ENCODE data around the gene AQP5. TPM values are rescaled to one million over a fixed set of nuclear protein-coding genes. Genes with fewer than 3 reads are reported as not detected.

AQP5 gene
- total RNA-seq, 2 experiments from 2014 or later = not detected

DNA sequence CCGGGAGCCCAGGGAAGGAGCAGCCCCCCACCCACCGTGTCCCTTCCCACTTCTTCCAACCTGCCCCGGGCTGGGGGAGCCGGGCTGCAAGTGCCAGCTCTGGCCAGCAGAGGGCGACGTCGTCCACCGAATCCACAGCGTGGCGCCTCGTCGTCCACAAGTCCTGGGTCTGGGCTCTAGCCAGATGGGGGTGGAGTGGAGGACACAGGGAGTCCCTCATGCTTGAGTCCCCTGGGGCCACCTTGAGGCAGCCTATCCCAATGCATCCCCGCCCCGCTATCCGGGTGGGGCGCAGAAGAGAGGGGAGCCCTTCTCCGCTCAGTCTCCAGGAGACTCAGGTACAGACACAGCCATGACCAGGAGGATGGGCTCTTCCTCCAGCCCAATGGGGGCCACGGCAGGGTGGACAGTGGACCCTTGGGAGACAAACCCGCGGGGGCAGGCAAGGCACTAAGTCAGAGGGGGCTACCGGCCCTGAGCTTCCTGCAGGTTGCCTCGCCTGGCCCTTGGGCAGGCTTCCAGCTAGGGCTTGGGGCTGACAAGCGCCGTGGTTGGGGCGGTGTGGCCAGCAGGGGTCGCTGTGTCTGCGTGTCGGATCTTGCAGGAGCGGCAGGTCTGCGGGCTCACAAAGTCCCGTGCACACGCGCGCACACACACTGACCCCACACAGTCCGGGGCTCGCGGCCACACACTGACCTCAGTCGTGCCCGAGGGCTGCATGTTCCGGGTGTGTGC, 5.5 kb downstream of the AQP5 start:
- peak overlapping the region; percentile 94 for H3K4me2 ChIP-seq (ENCODE audit: low read length)
- TF ChIP-seq, protein P1, sequence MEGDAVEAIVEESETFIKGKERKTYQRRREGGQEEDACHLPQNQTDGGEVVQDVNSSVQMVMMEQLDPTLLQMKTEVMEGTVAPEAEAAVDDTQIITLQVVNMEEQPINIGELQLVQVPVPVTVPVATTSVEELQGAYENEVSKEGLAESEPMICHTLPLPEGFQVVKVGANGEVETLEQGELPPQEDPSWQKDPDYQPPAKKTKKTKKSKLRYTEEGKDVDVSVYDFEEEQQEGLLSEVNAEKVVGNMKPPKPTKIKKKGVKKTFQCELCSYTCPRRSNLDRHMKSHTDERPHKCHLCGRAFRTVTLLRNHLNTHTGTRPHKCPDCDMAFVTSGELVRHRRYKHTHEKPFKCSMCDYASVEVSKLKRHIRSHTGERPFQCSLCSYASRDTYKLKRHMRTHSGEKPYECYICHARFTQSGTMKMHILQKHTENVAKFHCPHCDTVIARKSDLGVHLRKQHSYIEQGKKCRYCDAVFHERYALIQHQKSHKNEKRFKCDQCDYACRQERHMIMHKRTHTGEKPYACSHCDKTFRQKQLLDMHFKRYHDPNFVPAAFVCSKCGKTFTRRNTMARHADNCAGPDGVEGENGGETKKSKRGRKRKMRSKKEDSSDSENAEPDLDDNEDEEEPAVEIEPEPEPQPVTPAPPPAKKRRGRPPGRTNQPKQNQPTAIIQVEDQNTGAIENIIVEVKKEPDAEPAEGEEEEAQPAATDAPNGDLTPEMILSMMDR (conservative IDR thresholded peaks at IDR 0.05; ENCODE audit: low read length) = peak; percentile 90
- TF ChIP-seq EZH2phosphoT487 (IDR thresholded peaks at IDR 0.05; ENCODE audit: borderline replicate concordance, low read depth, low read length) = no peak
- H3K4me3 ChIP-seq (ENCODE audit: low read depth, low read length, poor library complexity, severe bottlenecking) = peak overlapping the region; percentile 61
- no peaks in the 10 kb centered on the region for H3K79me2 ChIP-seq (ENCODE audit: insufficient read depth, low read depth, low read length)
- POLR2A ChIA-PET = no interaction called here
- H3K9me3 ChIP-seq (ENCODE audit: low read length) = no peaks in the 10 kb centered on the region
- H4K20me1 ChIP-seq (ENCODE audit: insufficient read depth, low read length) = no peaks in the 10 kb centered on the region
- peak; percentile 86 for DNase-seq (ENCODE audit: low spot score)
- intact Hi-C loops (cut with micrococcal nuclease; ENCODE audit: unreplicated experiment) = loop anchor here (1.0 to 5.0 kb wide), 5 partner anchors 70 to 200 kb away; partner anchors contain the start of gene CERS5
- CTCF ChIA-PET (ENCODE audit: unreplicated experiment) = interaction anchor here (0.6 to 2.2 kb wide), 6 partner anchors 24 to 187 kb away, joined by 3 to 20 read pairs (median 4); partner anchors contain the start of gene SMARCD1
- H3K36me3 ChIP-seq (ENCODE audit: insufficient read depth, low read length) = no peaks in the 10 kb centered on the region
- H3K9me2 ChIP-seq (ENCODE audit: insufficient read depth, low read length) = no peaks in the 10 kb centered on the region
- H3K27ac ChIP-seq (ENCODE audit: low read depth, low read length, poor library complexity, severe bottlenecking) = no peak overlapping the region
- peak overlapping the region; percentile 99 for H2AFZ ChIP-seq (ENCODE audit: low read length)
- no TSS peak for BruUV-seq (replicated peaks)
- H3K4me1 ChIP-seq (ENCODE audit: insufficient read depth, low read length, poor library complexity, severe bottlenecking) = peaks cover 9% of the 10 kb centered on the region

DNA sequence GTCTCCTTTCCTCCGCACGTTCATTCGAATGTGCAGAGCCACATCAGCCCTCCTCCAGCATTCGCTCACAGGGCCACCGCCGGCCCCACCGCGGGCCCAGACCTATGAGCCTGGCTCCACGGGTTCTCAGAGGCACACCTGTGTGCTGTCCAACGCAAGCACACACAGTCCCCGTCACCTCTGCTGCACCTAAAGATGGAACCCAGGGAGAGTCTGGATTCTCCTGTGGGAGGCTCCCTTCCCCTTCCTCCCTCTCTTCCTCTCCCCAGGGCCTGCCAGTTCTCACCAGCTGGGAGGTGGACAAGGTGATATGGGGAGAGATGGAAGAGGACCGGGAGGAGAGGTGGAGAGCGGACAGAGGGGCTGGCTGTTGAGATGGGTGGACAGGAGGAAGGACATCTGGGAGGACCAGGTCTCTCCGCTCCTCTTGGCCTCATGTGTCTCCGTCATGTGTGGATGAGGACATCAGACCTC, 6.1 kb downstream of the AQP5 start:
- no TSS peak for BruUV-seq (replicated peaks)
- POLR2A ChIA-PET = interaction anchor here (0.7 kb wide), 1 partner anchor 39 kb away, joined by 5 read pairs; no protein-coding TSS in a partner anchor
- H3K27ac ChIP-seq (ENCODE audit: low read depth, low read length, poor library complexity, severe bottlenecking) = no peak overlapping the region
- no peaks in the 10 kb centered on the region for H3K36me3 ChIP-seq (ENCODE audit: insufficient read depth, low read length)
- H3K9me2 ChIP-seq (ENCODE audit: insufficient read depth, low read length) = no peaks in the 10 kb centered on the region
- TF ChIP-seq EZH2phosphoT487 (IDR thresholded peaks at IDR 0.05; ENCODE audit: borderline replicate concordance, low read depth, low read length) = no peak
- TF ChIP-seq, protein P1 (conservative IDR thresholded peaks at IDR 0.05; ENCODE audit: low read length) = no peak
- peak overlapping the region; percentile 94 for H3K4me2 ChIP-seq (ENCODE audit: low read length)
- H4K20me1 ChIP-seq (ENCODE audit: insufficient read depth, low read length) = no peaks in the 10 kb centered on the region
- no peaks in the 10 kb centered on the region for H3K9me3 ChIP-seq (ENCODE audit: low read length)
- peaks cover 9% of the 10 kb centered on the region for H3K4me1 ChIP-seq (ENCODE audit: insufficient read depth, low read length, poor library complexity, severe bottlenecking)
- intact Hi-C loops (cut with micrococcal nuclease; ENCODE audit: unreplicated experiment) = loop anchor here (1.0 to 5.0 kb wide), 5 partner anchors 69 to 199 kb away; partner anchors contain the start of gene CERS5
- peak overlapping the region; percentile 61 for H3K4me3 ChIP-seq (ENCODE audit: low read depth, low read length, poor library complexity, severe bottlenecking)
- H3K79me2 ChIP-seq (ENCODE audit: insufficient read depth, low read depth, low read length) = no peaks in the 10 kb centered on the region
- CTCF ChIA-PET (ENCODE audit: unreplicated experiment) = interaction anchor here (0.7 to 2.2 kb wide), 6 partner anchors 25 to 797 kb away, joined by 3 to 20 read pairs (median 4); no protein-coding TSS in a partner anchor
- no peak for DNase-seq (ENCODE audit: low spot score)
- H2AFZ ChIP-seq (ENCODE audit: low read length) = peak overlapping the region; percentile 99; the same call in 1 of the 2 replicates
